Liver (tissue), 9 donors: ENCODE results near the gene NIPBL. TPM values are rescaled to one million over a fixed set of nuclear protein-coding genes. Genes with fewer than 3 reads are reported as not detected.

ENCODE experiments used
- DNase-seq: peaks from one replicate; pipeline ENCODE4 v3.0.0-alpha.2; 2017; ENCODE audit warnings: low spot score
- H3K27ac ChIP-seq, 2 donors: one replicate each; pipeline ENCODE4 v1.7.0; 2013; ENCODE audit warnings: inconsistent platforms in 2 of 2, low read length in 2 of 2, control low read depth in 1 of 2, low read depth in 1 of 2, mild to moderate bottlenecking in 1 of 2
- H3K27me3 ChIP-seq, 4 donors: one replicate each; pipeline versions ENCODE4 v1.6.1 to v1.7.0; 2013; ENCODE audit warnings: low read length in 3 of 4, inconsistent platforms in 1 of 4, mild to moderate bottlenecking in 1 of 4, moderate library complexity in 1 of 4; ENCODE audit not compliant: control insufficient read depth in 4 of 4, insufficient read depth in 4 of 4
- H3K36me3 ChIP-seq, 4 donors: one replicate each; pipeline versions ENCODE4 v1.6.1 to v1.7.0; 2013; ENCODE audit warnings: low read length in 3 of 4, mild to moderate bottlenecking in 3 of 4, low read depth in 1 of 4, moderate library complexity in 1 of 4; ENCODE audit not compliant: control insufficient read depth in 4 of 4, insufficient read depth in 3 of 4
- H3K4me1 ChIP-seq, 4 donors: one replicate each; pipeline versions ENCODE4 v1.6.1 to v1.7.0; 2013; ENCODE audit warnings: low read length in 3 of 4, mild to moderate bottlenecking in 3 of 4, moderate library complexity in 1 of 4; ENCODE audit not compliant: control insufficient read depth in 4 of 4, insufficient read depth in 4 of 4
- H3K4me3 ChIP-seq, 3 donors: one replicate each; pipeline versions ENCODE4 v1.6.1 to v1.7.0; 2013; ENCODE audit warnings: low read length in 3 of 3, control low read depth in 1 of 3, low read depth in 1 of 3, mild to moderate bottlenecking in 1 of 3
- H3K9ac ChIP-seq, 2 donors: one replicate each; pipeline ENCODE4 v1.7.0; 2013; ENCODE audit warnings: low read length in 2 of 2, mild to moderate bottlenecking in 2 of 2, moderate library complexity in 2 of 2, control low read depth in 1 of 2, low read depth in 1 of 2
- H3K9me3 ChIP-seq, 4 donors: one replicate each; pipeline versions ENCODE4 v1.6.1 to v1.7.0; 2013; ENCODE audit warnings: low read length in 3 of 4; ENCODE audit not compliant: control insufficient read depth in 4 of 4
- ATF3 ChIP-seq: IDR thresholded peaks from 2 replicates; pipeline ENCODE4 v1.6.1; 2016; ENCODE audit warnings: antibody characterized with exemption
- CTCF ChIP-seq: fragments of 150-350 bp; IDR thresholded peaks from 2 replicates; pipeline ENCODE4 v1.5.1; 2017; ENCODE audit warnings: improper control_type of control experiment, low read depth, low read length; ENCODE audit not compliant: missing input control
- EGR1 ChIP-seq, 2 donors: IDR thresholded peaks; 2 replicates each; pipeline ENCODE4 v1.6.1; 2016 to 2018; ENCODE audit warnings: antibody characterized with exemption in 2 of 2, low read depth in 2 of 2
- FOXA1 ChIP-seq: IDR thresholded peaks from 2 replicates; pipeline ENCODE4 v1.6.1; 2016; ENCODE audit warnings: antibody characterized with exemption
- FOXA2 ChIP-seq: IDR thresholded peaks from 2 replicates; pipeline ENCODE4 v1.6.1; 2016; ENCODE audit warnings: antibody characterized with exemption
- GABPA ChIP-seq, 2 donors: IDR thresholded peaks in 1 of 2; conservative IDR thresholded peaks in 1 of 2; 2 replicates each; pipeline ENCODE4 v1.6.1; 2016; ENCODE audit warnings: antibody characterized with exemption in 2 of 2, mild to moderate bottlenecking in 1 of 2, moderate library complexity in 1 of 2
- HNF4A ChIP-seq, 2 donors: conservative IDR thresholded peaks; 2 replicates each; pipeline ENCODE4 v1.6.1; 2016; ENCODE audit warnings: antibody characterized with exemption in 2 of 2, mild to moderate bottlenecking in 2 of 2
- HNF4G ChIP-seq: IDR thresholded peaks from 2 replicates; pipeline ENCODE4 v1.6.1; 2016; ENCODE audit warnings: antibody characterized with exemption
- JUND ChIP-seq, 2 donors: IDR thresholded peaks; 2 replicates each; pipeline ENCODE4 v1.6.1; 2016; ENCODE audit warnings: antibody characterized with exemption in 2 of 2
- MAX ChIP-seq: IDR thresholded peaks from 2 replicates; pipeline ENCODE4 v1.6.1; 2016; ENCODE audit warnings: antibody characterized with exemption
- NR2F2 ChIP-seq: IDR thresholded peaks from 2 replicates; pipeline ENCODE4 v1.6.1; 2016; ENCODE audit warnings: antibody characterized with exemption
- RAD21 ChIP-seq, 2 donors: IDR thresholded peaks; 2 replicates each; pipeline ENCODE4 v1.6.1; 2016; ENCODE audit warnings: antibody characterized with exemption in 2 of 2, mild to moderate bottlenecking in 2 of 2
- RXRA ChIP-seq, 2 donors: IDR thresholded peaks; 2 replicates each; pipeline ENCODE4 v1.6.1; 2017 to 2018; ENCODE audit warnings: antibody characterized with exemption in 2 of 2, mild to moderate bottlenecking in 1 of 2
- SP1 ChIP-seq: IDR thresholded peaks from 2 replicates; pipeline ENCODE4 v1.6.1; 2018; ENCODE audit warnings: antibody characterized with exemption, mild to moderate bottlenecking
- TAF1 ChIP-seq: conservative IDR thresholded peaks from 2 replicates; pipeline ENCODE4 v1.6.1; 2016; ENCODE audit warnings: antibody characterized with exemption, mild to moderate bottlenecking
- YY1 ChIP-seq: IDR thresholded peaks from 2 replicates; pipeline ENCODE4 v1.6.1; 2016; ENCODE audit warnings: antibody characterized with exemption, mild to moderate bottlenecking
- ZBTB33 ChIP-seq: IDR thresholded peaks from 2 replicates; pipeline ENCODE4 v1.6.1; 2016; ENCODE audit warnings: antibody characterized with exemption
- WGBS: extraction: QIAGEN DNeasy Blood & Tissue Kit; methylation state at CpG from one replicate; pipeline ENCODE4 v1.1.7; 2013; 5-methylcytosine and 5-hydroxymethylcytosine counted together
- polyA plus RNA-seq, 2 donors: library from polyadenylated mRNA; stranded (reverse) in 1 of 2; unstranded in 1 of 2; fragments of 200-250 nt in 1 of 2; fragments of >200 nt in 1 of 2; fragmentation: Nextera tagmentation in 1 of 2; extraction: Ambion mirVana in 1 of 2; gene quantifications; one replicate each; pipeline versions ENCODE4 v1.2.1 to v1.2.3, GENCODE V29; 2013 to 2015
- total RNA-seq, 2 donors: library from RNA; depleted of rRNA; stranded (reverse); fragments of >200 nt; gene quantifications; one replicate each; pipeline ENCODE4 v1.2.3, GENCODE V29; 2014
- donor health status: healthy.
- donor health status: healthy.
- donor health status: healthy.
- donor health status: healthy.
- donor health status: healthy.

Gene NIPBL
- total and polyA plus RNA-seq, 4 donors, result 4.9 to 30.3 (median 21.0) TPM

GRCh38 chr5:36936309-36936708, 59.7 kb downstream of the NIPBL start:
- TF ChIP-seq EGR1 (IDR thresholded peaks at IDR 0.05; ENCODE audit: low read depth in 2 of 2) (no peak), TAF1 (no peak), NR2F2 (no peak), CTCF (no peak), HNF4A (conservative IDR thresholded peaks at IDR 0.05) (no peak), HNF4G (no peak), RXRA (IDR thresholded peaks at IDR 0.05) (no peak), SP1 (no peak)
- H3K4me1 ChIP-seq, result peaks cover 0 to 21% (median 3%) of the 10 kb centered on the region in 4 donors
- no peaks in the 10 kb centered on the region for H3K27me3 ChIP-seq
- H3K36me3 ChIP-seq, result no peaks in the 10 kb centered on the region
- no peak overlapping the region for H3K9ac ChIP-seq
- H3K4me3 ChIP-seq, result no peak overlapping the region
- 59% methylated on average over 3 of the region's 3 CpGs for WGBS
- no peak for DNase-seq
- no peak overlapping the region for H3K27ac ChIP-seq
- H3K9me3 ChIP-seq, result no peaks in the 10 kb centered on the region

GRCh38 chr5:36938129-36938528, 61.6 kb downstream of the NIPBL start:
- WGBS, result 70% methylated on average over 5 of the region's 5 CpGs
- H3K9ac ChIP-seq, result no peak overlapping the region
- H3K27me3 ChIP-seq, result no peaks in the 10 kb centered on the region
- H3K4me1 ChIP-seq, result peaks cover 0 to 21% (median 3%) of the 10 kb centered on the region in 4 donors
- DNase-seq, result no peak
- H3K4me3 ChIP-seq, result no peak overlapping the region
- H3K36me3 ChIP-seq, result no peaks in the 10 kb centered on the region
- H3K9me3 ChIP-seq, result no peaks in the 10 kb centered on the region
- no peak overlapping the region for H3K27ac ChIP-seq
- TF ChIP-seq YY1 (no peak), RXRA (IDR thresholded peaks at IDR 0.05) (no peak), ATF3 (no peak), GABPA (IDR thresholded peaks at IDR 0.05 in 1 of 2, conservative IDR thresholded peaks at IDR 0.05 in 1 of 2) (no peak), JUND (IDR thresholded peaks at IDR 0.05) (no peak), TAF1 (no peak), EGR1 (IDR thresholded peaks at IDR 0.05; ENCODE audit: low read depth in 2 of 2) (no peak), FOXA2 (no peak), NR2F2 (no peak), MAX (no peak), RAD21 (IDR thresholded peaks at IDR 0.05) (no peak), HNF4A (conservative IDR thresholded peaks at IDR 0.05) (no peak), ZBTB33 (no peak), CTCF (no peak), HNF4G (no peak), FOXA1 (no peak)
